HG03558 (cell line): Measurements from ENCODE around the gene REV3L.

ENCODE experiments used
- ATAC-seq: cut with Tn5 transposase; IDR thresholded peaks from one replicate; pipeline ENCODE4 v1.9.1; 2021; ENCODE audit warnings: moderate number of reproducible peaks; ENCODE audit not compliant: unreplicated experiment; ENCODE audit errors: extremely low read depth

The REV3L gene

DNA sequence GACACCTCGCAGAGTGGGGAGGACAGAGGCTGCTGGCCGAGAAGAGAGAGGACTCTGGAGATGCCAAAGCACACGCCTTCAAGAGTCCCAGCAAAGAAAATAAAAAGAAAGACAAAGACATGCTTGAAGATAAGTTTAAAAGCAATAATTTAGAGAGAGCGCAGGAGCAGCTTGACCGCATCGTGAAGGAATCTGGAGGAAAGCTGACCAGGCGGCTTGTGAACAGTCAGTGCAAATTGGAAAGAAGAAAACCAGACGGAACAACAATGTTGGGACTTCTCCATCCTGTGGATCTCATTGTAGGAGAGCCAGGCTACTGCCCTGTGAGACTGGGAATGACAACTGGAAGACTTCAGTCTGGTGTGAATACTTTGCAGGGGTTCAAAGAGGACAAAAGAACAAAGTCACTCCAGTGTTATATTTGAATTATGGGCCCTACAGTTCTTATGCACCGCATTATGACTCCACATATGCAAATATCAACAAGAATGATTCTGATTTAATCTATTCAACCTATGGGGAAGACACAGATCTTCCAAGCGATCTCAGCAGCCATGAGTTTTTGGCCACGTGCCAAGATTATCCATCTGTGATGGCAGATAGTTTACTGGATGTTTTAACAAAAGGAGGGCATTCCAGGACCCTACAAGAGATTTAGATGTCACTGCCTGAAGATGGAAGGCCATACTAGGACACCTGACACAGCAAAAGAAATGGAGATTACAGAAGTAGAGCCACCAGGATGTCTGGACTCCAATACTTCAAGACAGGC lies 52.2 kb downstream of the REV3L start:
- ATAC-seq: no peak

DNA sequence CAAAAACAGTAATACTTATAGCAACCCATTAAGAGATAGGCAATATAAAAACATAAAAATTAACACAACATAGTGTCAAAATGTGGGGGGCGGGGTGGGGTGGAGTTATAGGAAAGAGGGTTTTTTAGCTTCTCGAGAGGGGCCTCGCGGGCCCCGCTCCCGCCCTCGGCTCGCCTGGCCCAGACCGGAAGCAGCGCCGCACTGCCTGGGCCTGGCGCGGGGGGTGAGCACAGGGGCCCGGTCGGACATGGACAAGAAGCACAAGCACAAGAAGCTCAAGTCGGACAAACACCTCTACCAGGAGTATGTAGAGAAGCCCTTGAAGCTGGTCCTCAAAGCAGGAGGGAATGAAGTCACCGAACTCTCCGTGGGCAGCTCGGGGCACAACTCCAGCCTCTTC lies 53.4 kb downstream of the REV3L start:
- ATAC-seq: no peak

DNA sequence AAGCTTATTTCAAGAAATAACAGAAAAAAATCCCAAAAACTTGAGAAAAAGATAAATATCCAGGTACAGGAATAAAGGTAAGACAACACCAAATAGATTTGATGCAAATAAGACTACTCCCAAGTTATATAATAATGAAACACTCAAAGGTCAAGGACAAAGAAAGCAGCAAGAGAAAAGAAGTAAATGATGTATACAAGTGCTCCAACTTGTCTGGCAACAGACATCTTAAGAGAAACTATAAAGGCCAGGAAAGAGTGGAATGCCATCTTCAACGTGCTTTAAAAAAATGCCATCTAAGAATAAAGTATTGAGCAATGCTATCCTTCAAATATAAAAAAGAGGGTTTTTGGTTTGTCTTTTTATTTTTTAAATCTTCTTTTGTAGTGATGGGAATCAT lies 54.2 kb downstream of the REV3L start:
- no peak for ATAC-seq

DNA sequence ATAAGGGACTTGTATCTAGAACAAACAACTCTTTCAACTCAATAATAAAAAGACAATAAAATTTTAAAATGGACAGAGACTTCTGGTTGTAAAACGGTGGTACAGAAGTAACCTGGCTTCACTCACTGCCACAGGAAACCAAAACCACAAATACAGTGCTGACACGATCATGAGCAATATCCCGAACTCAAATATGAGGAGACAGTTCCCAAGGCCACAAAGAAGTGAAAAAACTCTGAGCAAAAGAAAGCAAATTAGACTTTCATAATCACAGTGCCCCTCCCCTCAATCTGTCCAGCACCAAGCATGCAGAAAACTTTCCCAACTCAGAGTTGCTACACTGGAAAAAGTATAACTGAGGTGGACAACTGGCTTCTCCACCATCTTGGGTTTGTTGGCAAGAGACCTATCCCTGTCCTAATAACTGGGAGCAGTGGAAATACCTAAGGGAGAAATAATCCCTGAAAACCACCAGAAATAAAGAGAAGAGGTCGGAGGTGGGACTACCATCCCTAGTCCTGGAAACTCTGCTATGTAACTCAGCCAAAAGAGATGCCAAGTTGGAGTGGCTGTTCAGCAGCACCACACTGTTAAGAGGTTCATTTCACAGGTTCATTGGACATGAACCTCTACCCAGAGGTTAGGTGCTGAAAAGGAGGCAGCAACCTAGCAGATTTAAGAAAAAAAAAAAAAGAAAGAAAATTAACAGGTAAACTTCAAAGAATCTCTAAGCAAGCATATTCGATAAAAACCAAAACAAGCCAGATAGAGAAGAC lies 55.5 kb downstream of the REV3L start:
- no peak for ATAC-seq

DNA sequence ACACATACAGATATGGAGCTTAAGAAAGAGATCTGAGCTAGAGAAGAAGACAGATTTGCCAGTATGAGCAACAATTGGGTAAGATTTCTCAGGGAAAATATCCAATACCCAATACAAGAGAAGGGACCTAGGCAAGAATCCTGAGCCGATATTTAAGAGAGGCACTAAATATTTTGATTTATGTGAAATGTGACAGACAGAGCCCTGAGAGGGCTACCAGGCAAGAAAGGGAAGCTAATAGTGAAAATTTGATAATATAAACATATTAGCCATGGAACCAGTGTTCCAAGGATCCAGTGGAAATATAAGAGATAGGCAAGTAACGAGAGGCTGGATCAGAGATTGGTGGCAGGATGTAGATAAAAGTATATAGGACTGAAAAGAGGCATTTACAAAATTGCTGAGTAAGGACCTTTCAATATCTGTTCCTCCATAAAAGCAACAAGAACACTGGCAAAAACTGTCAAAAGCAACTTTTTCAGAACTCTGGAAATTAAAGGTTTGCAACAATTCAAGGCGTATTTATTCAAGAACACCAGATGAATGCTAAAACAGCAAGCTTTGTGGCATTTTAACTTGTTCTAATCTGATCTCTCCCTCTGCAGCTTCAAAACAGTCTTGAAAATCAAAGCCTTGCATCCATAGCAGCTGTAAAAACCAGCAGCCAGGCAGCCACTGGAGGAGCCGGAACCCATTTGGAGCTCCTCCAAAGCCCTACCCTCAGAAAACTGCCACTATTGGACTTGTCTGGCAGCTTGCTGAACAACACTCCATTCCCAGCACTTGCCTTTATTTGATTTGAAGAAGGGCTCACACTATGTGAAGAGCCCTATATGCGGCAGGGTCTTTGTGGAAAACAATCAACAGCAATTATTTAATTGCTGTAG lies 58.8 kb downstream of the REV3L start:
- ATAC-seq: no peak

DNA sequence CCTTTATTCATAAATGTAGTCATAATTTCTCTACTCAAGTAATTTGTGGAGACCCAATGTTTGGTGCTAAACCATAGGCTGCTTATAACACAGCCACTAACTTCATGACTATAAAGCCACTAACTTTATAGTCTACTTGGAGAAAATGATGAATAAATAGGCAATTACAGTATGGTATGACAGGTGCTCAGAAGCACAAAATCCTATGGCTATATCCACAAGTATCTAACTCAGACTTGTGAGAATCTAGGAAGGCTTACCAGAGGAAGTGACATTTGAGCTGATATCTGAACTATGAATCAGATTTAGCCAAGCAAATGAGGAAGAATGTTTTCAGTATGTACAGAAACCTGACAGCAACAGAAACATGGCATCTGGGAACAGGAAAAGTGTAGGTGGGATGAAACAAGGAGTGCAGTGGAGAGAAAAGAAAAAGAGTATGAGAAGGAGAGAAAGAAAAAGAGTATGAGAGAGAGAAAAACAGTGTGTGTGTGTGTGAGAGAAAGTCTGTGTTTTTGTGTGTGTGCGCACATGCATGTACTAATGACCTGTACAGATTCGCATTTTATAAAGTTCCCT lies 59.9 kb downstream of the REV3L start:
- ATAC-seq: no peak

DNA sequence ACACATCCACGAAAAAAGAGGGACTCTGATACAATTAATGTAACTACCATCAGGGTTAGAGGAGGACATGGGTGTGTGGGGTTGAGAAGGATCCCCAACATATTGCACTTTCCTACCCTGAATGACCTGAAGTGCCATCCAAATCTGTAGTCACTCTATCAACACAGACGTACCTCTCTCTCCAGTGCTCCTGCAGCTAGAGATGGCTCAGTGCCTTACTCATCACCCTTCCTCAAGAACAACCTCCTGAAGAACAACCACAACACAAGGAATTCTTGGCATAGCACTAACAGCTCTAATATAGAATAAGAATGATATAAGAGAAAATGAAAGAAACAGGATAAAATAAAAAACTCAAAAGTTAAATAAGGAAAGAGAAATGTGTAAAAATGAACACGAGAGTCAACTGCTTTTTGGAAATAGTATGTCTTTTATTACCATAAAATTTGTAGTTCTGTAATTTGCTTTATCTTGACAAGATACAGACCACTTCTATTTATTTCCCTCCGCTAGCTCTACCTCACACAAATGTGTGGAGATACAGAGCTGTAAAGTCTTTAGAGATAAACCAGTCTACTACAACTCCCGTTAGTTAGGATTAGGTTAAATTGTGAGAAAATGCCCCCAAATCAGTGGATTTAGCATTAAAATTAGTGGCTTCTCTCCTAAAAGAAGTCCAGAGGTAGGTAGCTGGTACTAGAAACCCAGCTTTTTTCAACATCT lies 63.9 kb downstream of the REV3L start:
- no peak for ATAC-seq

DNA sequence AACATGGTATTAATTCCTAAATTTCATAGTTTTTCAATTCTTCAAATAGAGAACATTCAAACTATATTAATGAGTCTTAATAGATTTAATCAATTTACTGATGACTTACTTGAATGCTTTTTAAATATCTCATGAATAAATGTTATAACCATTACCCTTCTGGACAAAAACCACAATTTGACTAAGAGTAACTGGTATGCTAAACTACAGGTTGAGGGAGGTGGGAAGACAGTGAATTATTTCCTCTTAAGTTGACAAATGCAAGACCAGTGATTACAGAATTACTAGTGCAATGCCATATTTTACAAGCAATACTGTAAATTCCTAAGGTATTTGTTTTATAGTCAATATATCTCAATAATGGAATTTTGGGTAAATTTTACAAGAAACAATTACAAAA lies 65.1 kb downstream of the REV3L start:
- ATAC-seq: no peak

DNA sequence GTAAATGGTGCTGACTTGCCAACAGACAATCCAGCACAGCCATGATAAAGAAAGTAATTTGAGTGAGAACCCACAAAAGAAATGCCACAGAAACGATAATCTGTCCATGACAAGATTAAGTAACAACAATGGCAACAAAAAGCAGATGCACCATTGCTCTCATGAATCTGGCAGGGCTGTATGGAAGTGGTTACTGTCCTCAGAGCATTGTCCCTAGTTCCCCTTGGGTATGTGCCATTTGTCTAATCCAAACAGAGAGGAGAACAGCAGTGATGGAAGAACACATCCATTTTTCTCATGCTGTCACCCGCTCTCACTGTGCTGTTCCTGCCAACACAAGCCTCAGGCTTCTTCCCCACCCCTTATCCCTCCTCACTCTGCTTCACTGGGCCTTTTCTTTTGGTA lies 65.8 kb downstream of the REV3L start:
- ATAC-seq: no peak

DNA sequence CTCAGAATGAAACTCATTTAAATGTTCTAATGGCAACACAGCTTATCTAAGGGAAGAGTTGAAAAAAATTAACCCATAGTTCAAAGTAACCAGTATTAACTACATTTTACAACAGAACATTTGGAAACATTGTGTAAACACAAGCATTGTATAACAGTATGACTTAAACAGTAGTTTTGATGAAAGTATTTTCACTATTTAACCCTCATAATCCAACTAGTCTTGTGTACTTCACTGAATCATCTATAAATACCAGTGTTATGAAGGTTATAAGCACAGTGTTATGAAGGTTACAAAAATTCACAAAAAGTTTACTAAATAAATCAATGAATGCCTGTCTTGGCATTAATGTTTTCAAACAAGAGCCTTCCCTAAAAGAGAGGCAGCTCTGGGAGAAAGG lies 66.5 kb downstream of the REV3L start:
- no peak for ATAC-seq

DNA sequence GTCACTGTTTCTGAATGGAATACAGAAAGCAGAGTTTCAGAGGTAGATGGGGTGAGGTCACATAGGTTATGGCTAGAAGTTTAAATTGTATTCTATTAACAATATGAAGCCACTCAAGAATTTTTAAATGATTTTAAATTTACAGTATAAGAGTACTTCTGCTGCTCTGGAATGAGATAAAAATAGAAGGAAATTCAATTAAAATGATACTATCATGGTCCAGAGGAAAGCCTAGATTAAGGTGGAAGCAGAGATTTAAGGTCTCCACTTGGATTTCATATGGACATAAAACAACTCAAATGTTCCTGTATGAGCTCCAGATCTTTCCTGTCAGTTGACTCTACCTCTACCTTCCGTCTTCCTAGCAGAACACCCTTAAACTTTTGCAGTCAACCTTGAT lies 68.6 kb downstream of the REV3L start:
- no peak for ATAC-seq

DNA sequence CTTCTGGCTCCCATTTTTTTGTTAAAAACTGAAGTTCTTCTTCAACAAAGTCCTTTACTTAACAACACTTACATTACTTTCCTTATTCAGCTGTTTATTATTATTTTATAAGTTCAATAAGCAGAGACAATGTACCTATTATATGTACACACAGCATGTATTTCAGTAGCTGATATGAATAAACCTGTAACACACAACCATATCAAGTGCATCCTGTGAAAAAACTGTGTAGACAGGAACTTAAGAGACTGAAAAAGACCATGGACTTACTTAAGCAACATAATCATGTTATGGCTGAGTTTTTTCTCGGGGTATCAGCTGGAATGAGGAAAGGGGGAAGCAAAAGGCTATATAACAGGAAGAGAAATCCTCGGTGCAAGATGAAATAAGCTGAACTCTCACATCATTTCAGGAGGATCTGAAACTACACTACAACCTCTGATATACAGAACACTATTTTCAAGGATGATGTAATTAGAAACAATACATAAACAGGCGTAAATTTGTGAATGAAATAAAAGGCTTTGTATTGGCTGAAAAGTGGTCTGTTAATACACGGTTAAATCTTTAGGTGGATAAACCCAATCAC lies 70.9 kb downstream of the REV3L start:
- no peak for ATAC-seq

DNA sequence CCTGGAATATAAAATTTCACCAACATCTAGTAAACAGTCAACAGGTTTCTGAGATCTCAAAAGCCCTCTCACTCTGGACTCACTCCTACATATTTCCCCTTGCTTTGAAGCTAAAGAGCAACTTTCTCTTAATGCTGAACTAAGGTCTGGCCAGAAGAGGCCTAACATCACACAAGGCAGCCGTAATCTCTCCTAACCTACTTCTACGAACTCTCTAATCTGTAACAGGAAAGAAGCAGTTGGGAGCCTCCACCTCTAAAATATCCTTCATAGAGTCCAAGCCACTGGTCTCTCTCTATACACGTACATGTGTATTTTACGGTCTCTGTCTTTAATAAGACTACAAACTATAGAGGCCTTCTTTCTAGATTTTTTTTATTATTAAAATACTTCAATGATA lies 72.0 kb downstream of the REV3L start:
- no peak for ATAC-seq

DNA sequence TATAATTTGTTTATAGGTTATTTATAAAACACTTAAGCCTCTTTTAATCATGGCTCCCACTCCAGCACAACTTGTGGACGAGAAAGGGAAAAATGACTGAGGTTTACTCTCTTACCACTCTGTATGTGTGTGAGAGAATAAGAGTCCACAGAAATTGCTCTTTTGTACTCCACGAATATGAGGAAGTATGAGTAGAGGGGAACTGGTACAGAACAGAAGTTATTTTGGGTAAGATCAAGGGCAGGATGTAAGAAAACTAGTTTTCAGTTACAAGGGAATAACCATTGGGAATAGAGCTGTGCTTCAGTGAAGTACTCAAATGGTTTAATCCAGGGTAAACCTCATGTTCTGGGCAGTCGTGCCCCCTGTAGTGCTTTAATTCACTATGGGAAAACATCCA lies 72.6 kb downstream of the REV3L start:
- no peak for ATAC-seq

DNA sequence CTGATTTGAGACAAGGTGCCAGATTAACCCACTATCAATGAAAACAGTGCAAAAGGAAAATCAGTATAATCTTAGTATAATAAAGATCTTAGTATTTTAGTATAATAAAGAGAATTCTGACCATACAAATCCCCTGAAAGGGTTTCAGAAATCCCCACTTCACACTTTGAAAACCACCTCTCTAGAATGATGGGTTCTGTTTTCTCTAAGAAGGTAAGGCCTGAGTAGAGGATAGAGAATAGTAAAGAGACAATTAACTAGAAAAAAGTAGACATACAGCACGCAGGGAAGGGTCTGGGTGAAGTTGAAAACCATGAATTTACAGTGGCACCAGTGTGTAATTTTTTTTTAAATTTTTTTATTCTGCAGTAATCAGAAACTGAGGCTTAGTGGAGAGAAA lies 73.6 kb downstream of the REV3L start:
- ATAC-seq: no peak

DNA sequence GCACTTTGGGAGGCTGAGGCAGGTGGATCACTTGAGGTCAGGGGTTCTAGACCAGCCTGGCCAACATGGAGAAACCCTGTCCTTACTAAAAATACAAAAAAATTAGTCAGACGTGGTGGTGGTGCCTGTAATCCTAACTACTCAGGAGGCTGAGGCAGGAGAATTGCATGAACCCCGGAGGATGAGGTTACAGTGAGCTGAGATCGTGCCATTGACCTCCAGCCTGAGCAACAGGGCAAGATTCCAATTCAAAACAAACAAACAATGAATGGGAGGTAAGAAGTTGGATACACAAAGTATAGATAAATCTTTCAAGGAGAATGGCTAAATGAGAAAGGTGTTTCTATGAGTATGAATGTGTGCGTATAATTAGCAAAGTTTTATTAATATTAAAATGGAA lies 75.3 kb downstream of the REV3L start:
- ATAC-seq: no peak

DNA sequence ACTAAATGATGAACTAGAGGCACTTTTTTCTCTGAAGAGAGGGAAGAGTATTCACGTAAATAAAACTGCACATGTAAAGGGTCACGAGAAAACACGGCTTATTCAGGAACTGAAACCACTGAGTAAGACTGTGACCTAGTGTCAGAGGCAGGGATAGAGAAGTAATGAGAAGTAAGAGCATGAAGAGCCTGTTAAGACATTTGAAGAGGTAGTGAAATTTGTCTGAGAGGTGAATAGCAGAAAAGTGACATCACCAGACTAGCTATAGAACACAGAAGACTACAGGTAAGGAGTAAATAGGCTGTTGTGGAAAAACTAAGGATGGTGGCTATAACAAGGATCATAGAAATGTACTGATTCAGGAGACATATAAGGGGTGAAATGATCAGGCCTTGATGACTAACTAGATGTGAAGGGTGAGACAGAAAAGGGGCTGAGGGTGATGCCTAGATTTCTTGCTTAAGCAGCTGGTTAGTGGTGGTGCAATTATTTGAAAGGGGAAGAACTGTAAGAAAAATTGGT lies 76.8 kb downstream of the REV3L start:
- ATAC-seq: peak; percentile 94

DNA sequence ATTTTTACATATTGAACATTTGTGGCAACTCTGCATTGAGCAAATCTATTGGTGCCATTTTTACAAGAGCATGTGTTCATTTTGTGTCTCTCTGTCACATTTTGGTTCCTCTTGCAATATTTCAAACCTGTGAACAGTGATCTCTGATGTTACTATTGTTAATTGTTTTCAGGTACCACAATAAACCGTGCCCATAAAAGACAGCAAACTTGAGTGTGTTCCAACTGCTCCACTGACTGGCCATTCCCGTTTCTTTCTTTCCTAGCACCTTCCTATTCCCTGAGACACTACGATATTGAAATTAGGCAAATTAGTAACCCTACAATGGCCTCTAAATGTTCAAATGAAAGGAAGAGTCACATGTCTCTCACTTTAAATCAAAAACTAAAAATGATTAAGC lies 79.6 kb downstream of the REV3L start:
- no peak for ATAC-seq

DNA sequence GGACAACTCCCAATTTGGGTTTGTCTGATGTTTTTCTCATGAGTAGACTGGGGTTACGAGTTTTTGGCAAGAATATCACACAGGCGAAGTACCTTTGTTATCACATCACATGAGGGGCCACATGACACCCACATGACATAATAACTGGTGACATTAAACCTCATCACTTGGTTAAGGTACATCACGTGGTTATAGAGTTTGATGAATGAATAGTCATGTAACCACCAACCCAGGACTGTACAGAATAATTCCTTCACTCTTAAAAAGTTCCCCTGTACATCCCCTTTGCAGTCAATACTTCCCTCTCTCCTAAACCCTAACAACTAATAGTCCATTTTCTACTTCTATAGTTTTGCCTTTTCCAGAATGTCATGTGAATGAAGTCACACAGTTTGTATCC lies 83.4 kb downstream of the REV3L start:
- ATAC-seq: no peak
